OCI-LY3 (cell line): Measurements from ENCODE around the gene HNRNPD.
"Not testable (repeated sequence)": the region's sequence is repeated elsewhere in the genome, so short reads cannot be mapped to it uniquely, and the experiment has no call there.

ENCODE experiments used
- H2AFZ ChIP-seq: fragments of 200-600, 300-600 bp; shearing (Covaris generic); 2 replicates; pipeline ENCODE4 v1.6.0; 2014; ENCODE audit warnings: antibody characterized with exemption, low read depth, low read length
- H3K27ac ChIP-seq: fragments of 200-600, 300-600 bp; sonication (generic); 2 replicates; pipeline ENCODE4 v1.5.1; 2014; ENCODE audit warnings: mild to moderate bottlenecking, low read length, moderate library complexity, mixed read lengths
- H3K27me3 ChIP-seq: fragments of 200-600, 300-600 bp; sonication (generic); 2 replicates; pipeline ENCODE4 v1.6.1; 2014; ENCODE audit warnings: low read depth, low read length, mixed read lengths
- H3K36me3 ChIP-seq: fragments of 200-600, 300-600 bp; sonication (generic); replicated peaks from 2 replicates; pipeline ENCODE3; 2014; ENCODE audit warnings: low read depth, low read length, mixed read lengths
- H3K4me1 ChIP-seq: fragments of 300-600, 200-600 bp; sonication (generic); 2 replicates; pipeline ENCODE4 v1.6.1; 2014; ENCODE audit warnings: low read length, mixed read lengths
- H3K4me2 ChIP-seq: fragments of 200-600, 300-600 bp; sonication (generic); 2 replicates; pipeline ENCODE4 v1.6.1; 2014; ENCODE audit warnings: low read length, mixed read lengths
- H3K4me3 ChIP-seq: fragments of 300-600, 200-600 bp; sonication (generic); 2 replicates; pipeline ENCODE4 v1.5.1; 2014; ENCODE audit warnings: antibody characterized with exemption, mild to moderate bottlenecking, low read length, moderate library complexity
- H3K79me2 ChIP-seq: fragments of 300-600, 200-600 bp; shearing (Covaris generic); 2 replicates; pipeline ENCODE4 v1.6.1; 2014; ENCODE audit warnings: mild to moderate bottlenecking, low read length, mixed read lengths
- H3K9ac ChIP-seq: fragments of 300-600, 200-600 bp; shearing (Covaris generic); 2 replicates; pipeline ENCODE4 v1.6.0; 2014; ENCODE audit warnings: mild to moderate bottlenecking, low read length, moderate library complexity
- H3K9me3 ChIP-seq: fragments of 200-600, 300-600 bp; shearing (Covaris generic); 2 replicates; pipeline ENCODE4 v1.6.1; 2014; ENCODE audit warnings: low read length, mixed read lengths; ENCODE audit not compliant: insufficient read depth
- H4K20me1 ChIP-seq: fragments of 200-600, 300-600 bp; sonication (generic); 2 replicates; pipeline ENCODE4 v1.6.1; 2016; ENCODE audit warnings: low read length, mixed read lengths; ENCODE audit not compliant: insufficient read depth
- CTCF ChIP-seq: fragments of 200-600, 300-600 bp; sonication (generic); IDR thresholded peaks from 2 replicates; pipeline ENCODE4 v1.5.1; 2014; ENCODE audit warnings: antibody characterized with exemption, low read length, low read depth
- EZH2phosphoT487 ChIP-seq: fragments of 200-600 bp; shearing (Covaris generic); IDR thresholded peaks from 2 replicates; pipeline ENCODE4 v1.6.1; 2018; ENCODE audit warnings: antibody characterized with exemption, mixed run types, low read depth

HNRNPD gene

GRCh38 chr4:82388405-82388804 lies 14.6 kb upstream of the HNRNPD start:
- no peaks in the 10 kb centered on the region for H3K79me2 ChIP-seq
- H3K36me3 ChIP-seq: no peaks in the 10 kb centered on the region
- no peak overlapping the region for H3K4me3 ChIP-seq
- no peak for TF ChIP-seq EZH2phosphoT487
- TF ChIP-seq CTCF: peak; percentile 44
- H4K20me1 ChIP-seq: no peaks in the 10 kb centered on the region
- H3K4me1 ChIP-seq: no peaks in the 10 kb centered on the region
- H3K27me3 ChIP-seq: no peaks in the 10 kb centered on the region
- H3K27ac ChIP-seq: no peak overlapping the region
- no peak overlapping the region for H3K4me2 ChIP-seq
- no peak overlapping the region for H3K9ac ChIP-seq
- no peaks in the 10 kb centered on the region for H3K9me3 ChIP-seq
- H2AFZ ChIP-seq: no peak overlapping the region

- not testable (repeated sequence) for H3K27ac ChIP-seq, H3K79me2 ChIP-seq, H3K4me2 ChIP-seq, H3K4me3 ChIP-seq, H4K20me1 ChIP-seq, H3K27me3 ChIP-seq, H3K9ac ChIP-seq, H3K36me3 ChIP-seq, H3K4me1 ChIP-seq, H3K9me3 ChIP-seq, H2AFZ ChIP-seq
Measured at GRCh38 chr4:82386312-82386711, 12.5 kb upstream of the HNRNPD start.

- TF ChIP-seq EZH2phosphoT487 (no peak), CTCF (no peak)
- Histone ChIP-seq H3K27me3 (no peaks in the 10 kb centered on the region), H3K36me3 (peaks cover 13% of the 10 kb centered on the region), H3K4me3 (no peak overlapping the region), H4K20me1 (no peaks in the 10 kb centered on the region), H3K27ac (no peak overlapping the region), H3K9ac (no peak overlapping the region), H3K9me3 (no peaks in the 10 kb centered on the region), H3K4me2 (no peak overlapping the region), H3K79me2 (0 out of 2 replicates have a peak, but pooled peaks cover 3% of the 10 kb centered on the region), H3K4me1 (no peaks in the 10 kb centered on the region), H2AFZ (no peak overlapping the region)
Measured at GRCh38 chr4:82382751-82383150, 9.0 kb upstream of the HNRNPD start.

- H3K4me2 ChIP-seq: no peak overlapping the region
- no peak overlapping the region for H3K27ac ChIP-seq
- H3K4me1 ChIP-seq: no peaks in the 10 kb centered on the region
- H3K79me2 ChIP-seq: 0 out of 2 replicates have a peak, but pooled peaks cover 6% of the 10 kb centered on the region
- peaks cover 13% of the 10 kb centered on the region for H3K36me3 ChIP-seq
- no peaks in the 10 kb centered on the region for H4K20me1 ChIP-seq
- no peak overlapping the region for H2AFZ ChIP-seq
- no peaks in the 10 kb centered on the region for H3K9me3 ChIP-seq
- no peak overlapping the region for H3K9ac ChIP-seq
- TF ChIP-seq EZH2phosphoT487 (no peak), CTCF (no peak)
- no peak overlapping the region for H3K4me3 ChIP-seq
- H3K27me3 ChIP-seq: no peaks in the 10 kb centered on the region
Measured at GRCh38 chr4:82381661-82382296, 8.0 kb upstream of the HNRNPD start.
